Stimulated activated naive B cell treated with anti-CD40 and anti-IgM and Interleukin-4, amounts not matched to agents 10 μg/mL and 1 μg/mL and 100 μg/mL, for 72 hours (primary cell): ENCODE data around the gene HOGA1.
A peak's percentile ranks its signal among the peaks of the same experiment; 100 is the strongest.

Source experiments
- ATAC-seq, 2 donors: fragments of 150-1000 bp; cut with Tn5 transposase; replicated peaks; 2 replicates each; pipeline ENCODE4 v1.10.0; 2021; ENCODE audit warnings: moderate library complexity in 1 of 2
- DNase-seq: peaks from one replicate; pipeline ENCODE4 v3.0.0; 2021
- H3K27ac Mint-ChIP-seq: one replicate; pipeline ENCODE4 v1.8.0; 2022; ENCODE audit warnings: mild to moderate bottlenecking, mixed read lengths
- H3K27me3 Mint-ChIP-seq, 2 donors: one replicate each; pipeline ENCODE4 v1.8.0; 2022; ENCODE audit warnings: mixed read lengths in 2 of 2
- H3K36me3 Mint-ChIP-seq, 2 donors: one replicate each; pipeline ENCODE4 v1.8.0; 2022; ENCODE audit warnings: mixed read lengths in 2 of 2, mild to moderate bottlenecking in 1 of 2
- H3K4me1 Mint-ChIP-seq, 2 donors: one replicate each; pipeline ENCODE4 v1.8.0; 2022; ENCODE audit warnings: mixed read lengths in 2 of 2, mild to moderate bottlenecking in 1 of 2
- H3K4me3 Mint-ChIP-seq, 2 donors: one replicate each; pipeline ENCODE4 v1.8.0; 2022; ENCODE audit warnings: mild to moderate bottlenecking in 2 of 2, mixed read lengths in 2 of 2, moderate library complexity in 1 of 2
- H3K9me3 Mint-ChIP-seq, 2 donors: one replicate each; pipeline ENCODE4 v1.8.0; 2022; ENCODE audit warnings: mixed read lengths in 2 of 2, mild to moderate bottlenecking in 1 of 2

HOGA1 gene

GRCh38 chr10:97584060-97584797 is at the start of gene HOGA1:
Gene HOGA1 (plus strand): TSS chr10:97584389. CDS start chr10:97584704, 315 bp downstream.
- Mint-ChIP-seq H3K27ac (no peak within 1 kb of the TSS), H3K36me3 (no peaks in the 10 kb centered on the region)
- DNase-seq: no peak

GRCh38 chr10:97534746-97535367 is 49.3 kb upstream of the HOGA1 start:
- ATAC-seq (peak; percentile 52 to 60), DNase-seq (no peak)
- Mint-ChIP-seq H3K4me1 (no peaks in the 10 kb centered on the region), H3K36me3 (peaks cover 1 to 2% of the 10 kb centered on the region in 2 donors), H3K4me3 (no peak overlapping the region), H3K27ac (peak overlapping the region; percentile 16), H3K27me3 (no peaks in the 10 kb centered on the region), H3K9me3 (no peaks in the 10 kb centered on the region)

More at GRCh38 chr10:97584060-97584797, at the start of gene HOGA1:
- no peaks in the 10 kb centered on the region for H3K9me3 Mint-ChIP-seq
- no peak within 1 kb of the TSS for H3K4me3 Mint-ChIP-seq
- no peaks in the 10 kb centered on the region for H3K4me1 Mint-ChIP-seq
- H3K27me3 Mint-ChIP-seq: no peaks in the 10 kb centered on the region
- no peak for ATAC-seq

GRCh38 chr10:97537186-97537869 is 46.9 kb upstream of the HOGA1 start:
- Mint-ChIP-seq H3K27me3 (no peaks in the 10 kb centered on the region), H3K4me3 (no peak overlapping the region), H3K9me3 (no peaks in the 10 kb centered on the region), H3K27ac (no peak overlapping the region), H3K36me3 (no peaks in the 10 kb centered on the region), H3K4me1 (peaks cover 6 to 7% of the 10 kb centered on the region in 2 donors)
- no peak for DNase-seq
- no peak for ATAC-seq

GRCh38 chr10:97538411-97538810 is 45.8 kb upstream of the HOGA1 start:
- H3K36me3 Mint-ChIP-seq: no peaks in the 10 kb centered on the region
- H3K9me3 Mint-ChIP-seq: no peaks in the 10 kb centered on the region
- no peak for DNase-seq
- H3K27ac Mint-ChIP-seq: no peak overlapping the region
- no peak for ATAC-seq
- no peak overlapping the region for H3K4me3 Mint-ChIP-seq
- H3K27me3 Mint-ChIP-seq: no peaks in the 10 kb centered on the region
- H3K4me1 Mint-ChIP-seq: peaks cover 13 to 17% of the 10 kb centered on the region in 2 donors

- H3K36me3 Mint-ChIP-seq: no peaks in the 10 kb centered on the region
- DNase-seq (no peak), ATAC-seq (no peak)
- no peaks in the 10 kb centered on the region for H3K9me3 Mint-ChIP-seq
- H3K27me3 Mint-ChIP-seq: no peaks in the 10 kb centered on the region
- peaks cover 13 to 17% of the 10 kb centered on the region in 2 donors for H3K4me1 Mint-ChIP-seq
- no peak overlapping the region for H3K4me3 Mint-ChIP-seq
- H3K27ac Mint-ChIP-seq: no peak overlapping the region
These were observed 45.4 kb upstream of the HOGA1 start for GRCh38 chr10:97538839-97539238.

- H3K27ac Mint-ChIP-seq: no peak overlapping the region
- H3K9me3 Mint-ChIP-seq: no peaks in the 10 kb centered on the region
These were observed 44.5 kb upstream of the HOGA1 start for GRCh38 chr10:97539523-97540200.

GRCh38 chr10:97540669-97541500 is 43.3 kb upstream of the HOGA1 start:
- ATAC-seq: no peak
- H3K9me3 Mint-ChIP-seq: no peaks in the 10 kb centered on the region
- peaks cover 13 to 17% of the 10 kb centered on the region in 2 donors for H3K4me1 Mint-ChIP-seq
- H3K27ac Mint-ChIP-seq: no peak overlapping the region
- H3K4me3 Mint-ChIP-seq: no peak overlapping the region
- no peaks in the 10 kb centered on the region for H3K27me3 Mint-ChIP-seq
- no peaks in the 10 kb centered on the region for H3K36me3 Mint-ChIP-seq
- DNase-seq: no peak

More at GRCh38 chr10:97539523-97540200, 44.5 kb upstream of the HOGA1 start:
- Mint-ChIP-seq H3K27me3 (no peaks in the 10 kb centered on the region), H3K4me3 (no peak overlapping the region), H3K36me3 (no peaks in the 10 kb centered on the region), H3K4me1 (peaks cover 13 to 17% of the 10 kb centered on the region in 2 donors)
- DNase-seq (no peak), ATAC-seq (no peak)

GRCh38 chr10:97542169-97543024 is 41.8 kb upstream of the HOGA1 start:
- H3K4me1 Mint-ChIP-seq: peaks cover 13 to 17% of the 10 kb centered on the region in 2 donors
- peaks cover 0 to 4% of the 10 kb centered on the region in 2 donors for H3K27me3 Mint-ChIP-seq
- H3K36me3 Mint-ChIP-seq: no peaks in the 10 kb centered on the region
- H3K4me3 Mint-ChIP-seq: no peak overlapping the region
- no peaks in the 10 kb centered on the region for H3K9me3 Mint-ChIP-seq
- ATAC-seq (peak; percentile 53 to 58), DNase-seq (peak; percentile 6)
- peak overlapping the region; percentile 70 for H3K27ac Mint-ChIP-seq

- H3K4me3 Mint-ChIP-seq: no peak overlapping the region
- H3K4me1 Mint-ChIP-seq: peaks cover 13 to 17% of the 10 kb centered on the region in 2 donors
- DNase-seq (no peak), ATAC-seq (peak; percentile 70 to 82)
- peak overlapping the region; percentile 16 for H3K27ac Mint-ChIP-seq
- H3K27me3 Mint-ChIP-seq: peaks cover 0 to 4% of the 10 kb centered on the region in 2 donors
- no peaks in the 10 kb centered on the region for H3K36me3 Mint-ChIP-seq
- no peaks in the 10 kb centered on the region for H3K9me3 Mint-ChIP-seq
These were observed 41.1 kb upstream of the HOGA1 start for GRCh38 chr10:97543025-97543546.

- peaks cover 0 to 4% of the 10 kb centered on the region in 2 donors for H3K27me3 Mint-ChIP-seq
- DNase-seq (no peak), ATAC-seq (no peak)
- H3K27ac Mint-ChIP-seq: no peak overlapping the region
- no peaks in the 10 kb centered on the region for H3K9me3 Mint-ChIP-seq
- peaks cover 13 to 17% of the 10 kb centered on the region in 2 donors for H3K4me1 Mint-ChIP-seq
- no peak overlapping the region for H3K4me3 Mint-ChIP-seq
- H3K36me3 Mint-ChIP-seq: no peaks in the 10 kb centered on the region
These were observed 37.5 kb upstream of the HOGA1 start for GRCh38 chr10:97546456-97547270.

- no peaks in the 10 kb centered on the region for H3K36me3 Mint-ChIP-seq
These were observed 37.0 kb upstream of the HOGA1 start for GRCh38 chr10:97547271-97547600.

GRCh38 chr10:97547962-97548361 is 36.2 kb upstream of the HOGA1 start:
- Mint-ChIP-seq H3K36me3 (no peaks in the 10 kb centered on the region), H3K9me3 (no peaks in the 10 kb centered on the region), H3K27ac (no peak overlapping the region), H3K4me3 (no peak overlapping the region), H3K27me3 (peaks cover 0 to 4% of the 10 kb centered on the region in 2 donors), H3K4me1 (peaks cover 3 to 4% of the 10 kb centered on the region in 2 donors)
- DNase-seq: no peak
- no peak for ATAC-seq

More at GRCh38 chr10:97547271-97547600, 37.0 kb upstream of the HOGA1 start:
- no peak overlapping the region for H3K27ac Mint-ChIP-seq
- no peak overlapping the region for H3K4me3 Mint-ChIP-seq
- peaks cover 8 to 11% of the 10 kb centered on the region in 2 donors for H3K4me1 Mint-ChIP-seq
- H3K27me3 Mint-ChIP-seq: peaks cover 0 to 4% of the 10 kb centered on the region in 2 donors
- ATAC-seq: no peak
- no peak for DNase-seq
- no peaks in the 10 kb centered on the region for H3K9me3 Mint-ChIP-seq
